HG02610 (cell line): ENCODE results near the gene MIOS.
"Not testable (repeated sequence)": the region's sequence is repeated elsewhere in the genome, so short reads cannot be mapped to it uniquely, and the experiment has no call there.

Experiments
- ATAC-seq: cut with Tn5 transposase; IDR thresholded peaks from one replicate; pipeline ENCODE4 v1.9.1; 2021; ENCODE audit warnings: mild to moderate bottlenecking, moderate library complexity; ENCODE audit not compliant: unreplicated experiment

The MIOS gene

GRCh38 chr7:7554021-7554432 is 12.7 kb upstream of the MIOS start:
- no peak for ATAC-seq

GRCh38 chr7:7554649-7555575 is 11.8 kb upstream of the MIOS start:
- no peak for ATAC-seq

GRCh38 chr7:7556852-7557251 is 9.8 kb upstream of the MIOS start:
- ATAC-seq: no peak

GRCh38 chr7:7557252-7557651 is 9.4 kb upstream of the MIOS start:
- no peak for ATAC-seq

GRCh38 chr7:7561591-7561990 is 5.1 kb upstream of the MIOS start:
- not testable (repeated sequence) for ATAC-seq

- ATAC-seq: no peak
These were observed 3.9 kb upstream of the MIOS start for GRCh38 chr7:7562736-7563135.

- ATAC-seq: no peak
These were observed 3.4 kb upstream of the MIOS start for GRCh38 chr7:7563269-7563668.

- ATAC-seq: no peak
These were observed 2.9 kb upstream of the MIOS start for GRCh38 chr7:7563813-7564212.

- no peak for ATAC-seq
These were observed 2.3 kb upstream of the MIOS start for GRCh38 chr7:7564323-7564780.

- no peak for ATAC-seq
These were observed 1.5 kb upstream of the MIOS start for GRCh38 chr7:7565018-7565680.

GRCh38 chr7:7565746-7566650 is 686 bp upstream of the MIOS start:
- peak; percentile 14 for ATAC-seq

- ATAC-seq: no peak
These were observed 1.3 kb downstream of the MIOS start for GRCh38 chr7:7567898-7568531.

GRCh38 chr7:7568553-7568952 is 1.9 kb downstream of the MIOS start:
- ATAC-seq: no peak

- ATAC-seq: peak; percentile 45
These were observed 2.4 kb downstream of the MIOS start for GRCh38 chr7:7569081-7569527.

- ATAC-seq: peak; percentile 29
These were observed 2.9 kb downstream of the MIOS start for GRCh38 chr7:7569615-7570014.

- ATAC-seq: no peak
These were observed 3.9 kb downstream of the MIOS start for GRCh38 chr7:7570584-7570983.

- no peak for ATAC-seq
These were observed 7.0 kb downstream of the MIOS start for GRCh38 chr7:7573701-7574100.

GRCh38 chr7:7576344-7576743 is 9.7 kb downstream of the MIOS start:
- ATAC-seq: no peak

GRCh38 chr7:7577888-7578287 is 11.2 kb downstream of the MIOS start:
- peak; percentile 54 for ATAC-seq

GRCh38 chr7:7579638-7580037 is 13.0 kb downstream of the MIOS start:
- no peak for ATAC-seq
